ENCODE measurements around the gene PRUNE2. TPM values are rescaled to one million over a fixed set of nuclear protein-coding genes. Genes with fewer than 3 reads are reported as not detected.

The PRUNE2 gene
- total and polyA plus RNA-seq, 4 donors, result 1.3 to 4.5 (median 1.6) TPM

- Histone ChIP-seq H3K9me3 (ENCODE audit: control insufficient read depth in 4 of 4, low read length in 3 of 4) (no peaks in the 10 kb centered on the region), H3K36me3 (ENCODE audit: control insufficient read depth in 4 of 4, insufficient read depth in 3 of 4, low read depth in 1 of 4, low read length in 3 of 4) (no peaks in the 10 kb centered on the region), H3K9ac (ENCODE audit: low read depth in 1 of 2, low read length in 2 of 2) (no peak overlapping the region), H3K27ac (ENCODE audit: low read depth in 1 of 2, low read length in 2 of 2) (no peak overlapping the region), H3K4me1 (ENCODE audit: control insufficient read depth in 4 of 4, insufficient read depth in 4 of 4, low read length in 3 of 4) (no peaks in the 10 kb centered on the region), H3K27me3 (ENCODE audit: control insufficient read depth in 4 of 4, insufficient read depth in 4 of 4, low read length in 3 of 4) (peaks cover 0 to under 1% (median 0%) of the 10 kb centered on the region in 4 donors), H3K4me3 (ENCODE audit: low read depth in 1 of 3, low read length in 3 of 3) (no peak overlapping the region)
- no peak for DNase-seq (ENCODE audit: low spot score)
- WGBS, result 86% methylated on average over 3 of the region's 3 CpGs
- TF ChIP-seq HNF4A (conservative IDR thresholded peaks at IDR 0.05), result no peak
- no peak for TF ChIP-seq RAD21 (IDR thresholded peaks at IDR 0.05)
- TF ChIP-seq HNF4G (IDR thresholded peaks at IDR 0.05), result no peak
- no peak for TF ChIP-seq MAX (IDR thresholded peaks at IDR 0.05)
- TF ChIP-seq SP1 (IDR thresholded peaks at IDR 0.05), result no peak
- TF ChIP-seq ATF3 (IDR thresholded peaks at IDR 0.05), result no peak
- no peak for TF ChIP-seq ZBTB33 (IDR thresholded peaks at IDR 0.05)
- no peak for TF ChIP-seq TAF1 (conservative IDR thresholded peaks at IDR 0.05)
- TF ChIP-seq FOXA1 (IDR thresholded peaks at IDR 0.05), result no peak
- no peak for TF ChIP-seq EGR1 (IDR thresholded peaks at IDR 0.05; ENCODE audit: low read depth in 2 of 2)
- TF ChIP-seq YY1 (IDR thresholded peaks at IDR 0.05), result no peak
- no peak for TF ChIP-seq CTCF (IDR thresholded peaks at IDR 0.05; ENCODE audit: low read depth, low read length, missing input control)
- no peak for TF ChIP-seq REST (IDR thresholded peaks at IDR 0.05)
- TF ChIP-seq JUND (IDR thresholded peaks at IDR 0.05), result no peak
- TF ChIP-seq FOXA2 (IDR thresholded peaks at IDR 0.05), result no peak
- no peak for TF ChIP-seq GABPA (IDR thresholded peaks at IDR 0.05 in 1 of 2, conservative IDR thresholded peaks at IDR 0.05 in 1 of 2)
- TF ChIP-seq RXRA (IDR thresholded peaks at IDR 0.05), result no peak
Measured at GRCh38 chr9:76766126-76766525, 139.8 kb downstream of the PRUNE2 start.

- 94% methylated on average over 4 of the region's 4 CpGs for WGBS
- Histone ChIP-seq H3K27me3 (ENCODE audit: control insufficient read depth in 4 of 4, insufficient read depth in 4 of 4, low read length in 3 of 4) (no peaks in the 10 kb centered on the region), H3K4me3 (ENCODE audit: low read depth in 1 of 3, low read length in 3 of 3) (no peak within 1 kb of the TSS), H3K36me3 (ENCODE audit: control insufficient read depth in 4 of 4, insufficient read depth in 3 of 4, low read depth in 1 of 4, low read length in 3 of 4) (no peaks in the 10 kb centered on the region), H3K4me1 (ENCODE audit: control insufficient read depth in 4 of 4, insufficient read depth in 4 of 4, low read length in 3 of 4) (no peaks in the 10 kb centered on the region), H3K9me3 (ENCODE audit: control insufficient read depth in 4 of 4, low read length in 3 of 4) (no peaks in the 10 kb centered on the region), H3K27ac (ENCODE audit: low read depth in 1 of 2, low read length in 2 of 2) (no peak within 1 kb of the TSS), H3K9ac (ENCODE audit: low read depth in 1 of 2, low read length in 2 of 2) (no peak within 1 kb of the TSS)
- DNase-seq (ENCODE audit: low spot score), result no peak
- TF ChIP-seq ATF3 (IDR thresholded peaks at IDR 0.05) (no peak), MAX (IDR thresholded peaks at IDR 0.05) (no peak), HNF4G (IDR thresholded peaks at IDR 0.05) (no peak), RAD21 (IDR thresholded peaks at IDR 0.05) (no peak), TAF1 (conservative IDR thresholded peaks at IDR 0.05) (no peak), REST (IDR thresholded peaks at IDR 0.05) (no peak), GABPA (IDR thresholded peaks at IDR 0.05 in 1 of 2, conservative IDR thresholded peaks at IDR 0.05 in 1 of 2) (no peak), CTCF (IDR thresholded peaks at IDR 0.05; ENCODE audit: low read depth, low read length, missing input control) (no peak), EGR1 (IDR thresholded peaks at IDR 0.05; ENCODE audit: low read depth in 2 of 2) (no peak)
Measured at GRCh38 chr9:76764138-76764537, 141.8 kb downstream of the PRUNE2 start, which contains the start of gene PCA3. TSS of gene PCA3 (plus strand) at chr9:76764438.
